Tibial artery (tissue), 4 donors: ENCODE measurements around the gene POLR3B.

Source experiments
- DNase-seq, 2 donors: peaks; one replicate each; pipeline ENCODE4 v3.0.0-alpha.2; 2019
- H3K27ac ChIP-seq, 2 donors: fragments of 200-600 bp; sonication (generic) in 1 of 2; 1 replicate in 1 of 2; 2 replicates in 1 of 2; pipeline ENCODE4 v1.5.1; 2018 to 2019; ENCODE audit warnings: mild to moderate bottlenecking in 1 of 2
- H3K27me3 ChIP-seq, 2 donors: fragments of 200-600 bp; sonication (generic) in 1 of 2; one replicate each; pipeline versions ENCODE4 v1.5.1 to v1.6.0; 2016 to 2019
- H3K36me3 ChIP-seq, 3 donors: fragments of 200-600 bp; sonication (generic) in 2 of 3; one replicate each; pipeline ENCODE4 v1.5.1; 2016 to 2019; ENCODE audit warnings: mild to moderate bottlenecking in 2 of 3
- H3K4me1 ChIP-seq, 4 donors: fragments of 200-600 bp; sonication (generic) in 2 of 4; 1 replicate in 3 of 4; 2 replicates in 1 of 4; pipeline ENCODE4 v1.5.1; 2016 to 2019
- H3K4me3 ChIP-seq, 2 donors: fragments of 200-600 bp; sonication (generic) in 1 of 2; 1 replicate in 1 of 2; 2 replicates in 1 of 2; pipeline ENCODE4 v1.5.1; 2018 to 2019; ENCODE audit warnings: mild to moderate bottlenecking in 2 of 2
- H3K9me3 ChIP-seq, 3 donors: fragments of 200-600 bp; sonication (generic) in 1 of 3; one replicate each; pipeline ENCODE4 v1.5.1; 2016 to 2019
- intact Hi-C: fragments of 100-400 bp; cut with DNase I; formaldehyde crosslinking; loops from one replicate; pipeline ENCODE4 v1.15.0; 2023; ENCODE audit warnings: low total_unique reads
- TF ChIP-seq, protein P1 (sequence below), 2 experiments: fragments of 200-600 bp in 1 of 2; fragments of 450-650 bp in 1 of 2; IDR thresholded peaks; one replicate each; pipeline ENCODE4 v1.5.1; 2017 to 2019; ENCODE audit warnings: antibody characterized with exemption in 2 of 2, mild to moderate bottlenecking in 1 of 2, moderate library complexity in 1 of 2

The POLR3B gene

DNA sequence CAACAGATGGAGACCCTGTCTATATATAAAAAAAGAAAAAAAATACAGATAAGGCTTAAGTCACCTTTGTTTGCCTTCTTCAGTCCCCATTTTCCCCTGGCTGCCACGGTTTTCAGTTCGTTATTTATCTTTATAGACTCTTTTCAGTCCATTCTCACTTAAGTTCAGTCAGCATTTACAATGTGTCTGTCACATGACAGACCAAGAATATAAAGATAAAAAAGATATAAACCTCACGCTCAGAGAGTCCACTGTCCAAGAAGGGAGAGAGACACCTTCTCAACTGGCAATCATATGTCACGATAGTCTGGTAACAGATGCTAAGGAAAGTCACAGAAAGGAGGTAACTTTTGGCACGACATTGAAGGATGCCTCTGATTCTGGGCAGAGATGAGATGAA is 13.4 kb upstream of the POLR3B start:
- no peak for DNase-seq
- Histone ChIP-seq H3K9me3 (no peaks in the 10 kb centered on the region), H3K36me3 (peaks cover 0 to 35% (median 33%) of the 10 kb centered on the region in 3 donors), H3K27me3 (no peaks in the 10 kb centered on the region), H3K4me3 (no peak overlapping the region), H3K4me1 (peaks cover 0 to 25% (median 15%) of the 10 kb centered on the region in 4 donors), H3K27ac (peak overlapping the region; percentile 75 to 77)
- TF ChIP-seq, protein P1, sequence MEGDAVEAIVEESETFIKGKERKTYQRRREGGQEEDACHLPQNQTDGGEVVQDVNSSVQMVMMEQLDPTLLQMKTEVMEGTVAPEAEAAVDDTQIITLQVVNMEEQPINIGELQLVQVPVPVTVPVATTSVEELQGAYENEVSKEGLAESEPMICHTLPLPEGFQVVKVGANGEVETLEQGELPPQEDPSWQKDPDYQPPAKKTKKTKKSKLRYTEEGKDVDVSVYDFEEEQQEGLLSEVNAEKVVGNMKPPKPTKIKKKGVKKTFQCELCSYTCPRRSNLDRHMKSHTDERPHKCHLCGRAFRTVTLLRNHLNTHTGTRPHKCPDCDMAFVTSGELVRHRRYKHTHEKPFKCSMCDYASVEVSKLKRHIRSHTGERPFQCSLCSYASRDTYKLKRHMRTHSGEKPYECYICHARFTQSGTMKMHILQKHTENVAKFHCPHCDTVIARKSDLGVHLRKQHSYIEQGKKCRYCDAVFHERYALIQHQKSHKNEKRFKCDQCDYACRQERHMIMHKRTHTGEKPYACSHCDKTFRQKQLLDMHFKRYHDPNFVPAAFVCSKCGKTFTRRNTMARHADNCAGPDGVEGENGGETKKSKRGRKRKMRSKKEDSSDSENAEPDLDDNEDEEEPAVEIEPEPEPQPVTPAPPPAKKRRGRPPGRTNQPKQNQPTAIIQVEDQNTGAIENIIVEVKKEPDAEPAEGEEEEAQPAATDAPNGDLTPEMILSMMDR (IDR thresholded peaks at IDR 0.05): no peak
- intact Hi-C loops: no loop called here

DNA sequence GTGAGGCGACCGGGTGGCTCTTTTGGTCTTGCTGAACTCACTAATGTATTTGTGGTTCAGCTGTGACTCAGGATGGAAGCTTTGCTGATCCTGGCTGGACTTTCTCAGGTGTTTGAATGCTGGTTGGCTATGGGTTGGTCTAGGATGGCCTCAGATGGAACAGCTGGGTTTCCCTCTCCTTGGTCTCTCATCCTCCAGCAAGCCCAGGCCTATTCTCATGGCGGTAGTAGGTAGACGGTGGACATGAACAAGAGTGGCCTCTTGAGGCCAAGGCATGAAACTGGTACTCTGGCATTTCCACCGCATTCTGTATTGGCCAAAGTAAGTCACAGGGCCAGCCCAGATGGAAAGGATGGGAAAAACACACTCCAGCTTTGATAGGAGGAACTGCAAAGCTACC is 11.8 kb upstream of the POLR3B start:
- intact Hi-C loops: no loop called here
- H3K27me3 ChIP-seq: no peaks in the 10 kb centered on the region
- H3K36me3 ChIP-seq: peaks cover 0 to 39% (median 31%) of the 10 kb centered on the region in 3 donors
- H3K27ac ChIP-seq: no peak overlapping the region
- no peaks in the 10 kb centered on the region for H3K9me3 ChIP-seq
- TF ChIP-seq, protein P1 (IDR thresholded peaks at IDR 0.05): peak; percentile 10 to 29
- H3K4me1 ChIP-seq: peaks cover 0 to 25% (median 15%) of the 10 kb centered on the region in 4 donors
- no peak overlapping the region for H3K4me3 ChIP-seq
- DNase-seq: no peak

DNA sequence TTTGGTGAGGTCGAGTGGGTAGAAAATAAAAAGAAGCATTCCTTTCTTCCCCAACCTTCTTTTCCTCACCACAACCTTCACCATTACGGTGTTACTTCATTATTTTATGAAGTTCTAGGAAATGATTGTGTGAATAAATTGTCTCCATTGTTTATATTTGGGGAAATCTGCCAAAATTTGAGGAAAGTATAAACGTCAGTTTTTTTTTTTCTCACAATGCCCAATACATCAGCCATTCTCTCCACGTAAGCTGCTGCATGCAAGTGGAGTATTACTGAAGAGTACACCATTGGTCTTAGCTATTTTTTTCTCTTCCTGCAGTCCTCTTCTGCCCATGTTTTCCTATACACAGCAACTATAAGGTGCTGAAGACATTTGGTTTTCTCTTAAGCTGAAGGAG is 9.1 kb upstream of the POLR3B start:
- DNase-seq: no peak
- peaks cover 0 to 29% (median 26%) of the 10 kb centered on the region in 3 donors for H3K36me3 ChIP-seq

DNA sequence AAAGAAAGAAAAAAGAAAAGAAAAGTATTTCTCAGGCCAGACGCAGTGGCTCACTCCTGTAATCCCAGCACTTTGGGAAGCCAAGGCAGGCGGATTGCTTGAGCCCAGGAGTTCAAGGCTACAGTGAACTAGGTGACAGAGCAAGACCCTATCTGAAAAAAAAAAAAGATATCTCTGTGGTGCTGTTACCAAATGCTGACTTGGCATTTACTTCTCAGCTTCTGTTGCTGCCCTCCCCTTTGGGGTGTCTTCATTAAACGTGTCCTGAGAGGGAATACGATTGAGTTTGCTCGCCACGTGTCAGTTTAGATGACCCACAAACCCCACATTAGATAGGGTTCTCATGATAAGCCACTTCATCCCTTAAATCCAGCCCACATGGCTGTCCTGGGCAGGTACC is 4.4 kb upstream of the POLR3B start:
- no peaks in the 10 kb centered on the region for H3K27me3 ChIP-seq
- TF ChIP-seq, protein P1 (IDR thresholded peaks at IDR 0.05): no peak
- no peak overlapping the region for H3K27ac ChIP-seq
- intact Hi-C loops: loop anchor here (5.0 to 10.0 kb wide), 2 partner anchors 48 to 121 kb away; partner anchors contain the start of gene TCP11L2
- peaks cover 0 to 8% (median 3%) of the 10 kb centered on the region in 4 donors for H3K4me1 ChIP-seq
- H3K4me3 ChIP-seq: no peak overlapping the region
- DNase-seq: no peak
- no peaks in the 10 kb centered on the region for H3K9me3 ChIP-seq
- H3K36me3 ChIP-seq: peaks cover 0 to 5% (median 0%) of the 10 kb centered on the region in 3 donors

More for the DNA sequence above, 9.1 kb upstream of the POLR3B start:
- H3K9me3 ChIP-seq: no peaks in the 10 kb centered on the region
- H3K4me3 ChIP-seq: no peak overlapping the region
- no peak overlapping the region for H3K27ac ChIP-seq
- TF ChIP-seq, protein P1 (IDR thresholded peaks at IDR 0.05): no peak
- intact Hi-C loops: no loop called here
- H3K4me1 ChIP-seq: peaks cover 0 to 5% (median 1%) of the 10 kb centered on the region in 4 donors
- H3K27me3 ChIP-seq: no peaks in the 10 kb centered on the region

DNA sequence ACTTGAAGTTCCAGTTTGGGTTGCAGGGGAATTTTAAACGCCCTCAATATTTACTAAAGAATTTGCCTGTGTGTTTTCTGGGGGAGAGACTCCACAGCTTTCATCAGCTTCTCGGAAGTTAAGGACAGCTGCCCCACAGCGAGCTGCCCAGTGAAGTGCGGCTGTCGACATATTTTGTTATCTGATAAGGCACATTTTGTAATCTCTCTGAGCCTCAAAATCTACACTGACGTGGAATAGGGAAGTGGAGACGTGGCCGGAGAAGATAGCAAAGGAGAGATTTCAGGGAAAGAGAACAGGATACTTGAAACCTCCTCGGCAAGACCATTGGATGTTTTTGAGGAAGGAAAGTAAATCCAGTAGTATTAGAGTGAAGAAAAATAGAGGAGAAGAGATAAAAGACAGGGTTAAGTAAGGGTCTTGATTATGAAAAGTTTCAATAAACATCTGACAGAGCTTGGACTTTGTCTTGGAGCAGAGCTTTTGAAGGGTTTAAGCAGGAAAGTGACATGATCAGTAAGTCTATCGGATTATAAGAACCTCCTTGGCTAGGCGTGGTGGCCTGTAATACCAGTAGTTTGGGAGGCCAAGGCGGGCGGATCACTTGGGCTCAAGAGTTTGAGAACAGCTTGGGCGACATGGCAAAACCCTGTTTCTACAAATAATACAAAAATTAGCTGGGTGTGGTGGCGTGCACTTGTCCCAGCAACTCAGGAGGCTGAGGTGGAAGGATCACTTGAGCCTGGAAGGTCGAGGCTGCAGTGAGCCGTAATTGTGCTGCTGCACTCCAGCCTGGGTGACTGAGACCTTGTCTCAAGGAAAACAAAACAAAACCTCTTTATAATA is 1.1 kb downstream of the POLR3B start:
- DNase-seq: peak; percentile 55 to 73
- H3K4me1 ChIP-seq: peaks cover 0 to 19% (median 10%) of the 10 kb centered on the region in 4 donors
- intact Hi-C loops: loop anchor here (10.0 kb wide), 1 partner anchor 54 kb away; the partner anchor contains the start of gene TCP11L2
- H3K27ac ChIP-seq: peak overlapping the region; percentile 87 to 88
- no peaks in the 10 kb centered on the region for H3K36me3 ChIP-seq
- H3K9me3 ChIP-seq: no peaks in the 10 kb centered on the region
- no peaks in the 10 kb centered on the region for H3K27me3 ChIP-seq
- TF ChIP-seq, protein P1 (IDR thresholded peaks at IDR 0.05): no peak
- peak overlapping the region; percentile 69 to 87 for H3K4me3 ChIP-seq
